NCI-H2196 (cell line): ENCODE data around the gene TCFL5.

Source experiments
- DNase-seq: peaks from one replicate; lab custom pipeline; 2025; ENCODE audit not compliant: unreplicated experiment; lab: John Stamatoyannopoulos, UW

Gene TCFL5

DNA sequence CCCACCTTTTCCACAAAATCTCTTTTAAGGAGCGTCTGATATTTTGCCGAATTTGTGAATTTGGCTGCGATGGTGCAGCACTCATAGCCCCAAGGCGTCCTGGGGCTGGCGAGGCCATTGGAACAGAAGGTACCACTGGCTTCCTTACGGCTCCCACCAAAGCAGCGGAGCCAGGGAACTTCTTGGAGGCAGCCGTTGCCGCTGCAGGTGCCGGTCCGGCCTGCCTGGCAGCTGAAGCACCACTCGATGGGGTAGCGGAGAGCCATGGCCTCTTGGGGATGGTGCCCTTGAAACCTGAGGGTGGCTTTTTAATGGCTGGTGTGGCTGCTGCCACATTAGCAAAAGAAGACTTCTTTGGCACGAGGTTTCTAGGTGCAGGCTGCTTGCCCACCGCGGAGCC, 34.9 kb upstream of the TCFL5 start:
- no peak for DNase-seq

DNA sequence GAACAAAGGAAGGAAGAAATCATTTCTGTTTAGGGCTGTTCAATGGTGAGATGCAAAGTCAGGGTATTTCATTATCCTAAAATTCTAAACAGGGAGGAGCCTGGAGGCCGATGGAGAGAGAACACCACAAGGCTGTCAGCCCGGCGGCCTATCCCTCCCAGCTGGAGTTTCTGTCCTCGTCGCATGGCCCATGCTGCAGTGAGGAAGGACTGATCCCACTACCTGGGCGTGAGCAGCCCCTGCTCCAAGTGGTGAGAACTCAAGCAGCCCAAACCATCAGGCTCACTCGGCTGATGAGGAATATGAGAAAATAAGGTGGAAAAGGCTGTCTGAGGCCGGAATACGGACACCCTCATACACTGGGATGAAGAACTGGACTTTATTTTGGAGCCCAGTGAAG, 33.9 kb upstream of the TCFL5 start:
- DNase-seq: no peak

DNA sequence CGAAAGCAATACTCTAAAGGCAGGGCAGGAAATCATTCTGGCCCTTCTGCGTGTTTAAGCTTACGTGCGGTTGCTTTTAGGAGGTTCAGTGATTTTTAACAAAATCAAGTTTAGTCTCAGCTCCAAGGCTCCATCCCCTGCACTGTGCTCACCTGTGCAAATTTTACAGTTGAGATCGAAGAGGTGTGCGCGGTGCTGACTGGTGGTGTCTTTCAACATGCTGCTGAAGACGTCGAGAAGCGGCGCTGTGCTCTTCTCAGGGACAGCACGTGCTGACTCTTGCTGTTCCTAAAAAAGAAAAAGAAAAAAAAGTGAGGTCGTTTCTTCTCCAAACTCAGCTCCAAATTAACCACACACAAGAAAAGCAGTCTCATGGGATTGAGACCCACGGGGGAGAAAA, 32.6 kb upstream of the TCFL5 start:
- no peak for DNase-seq

DNA sequence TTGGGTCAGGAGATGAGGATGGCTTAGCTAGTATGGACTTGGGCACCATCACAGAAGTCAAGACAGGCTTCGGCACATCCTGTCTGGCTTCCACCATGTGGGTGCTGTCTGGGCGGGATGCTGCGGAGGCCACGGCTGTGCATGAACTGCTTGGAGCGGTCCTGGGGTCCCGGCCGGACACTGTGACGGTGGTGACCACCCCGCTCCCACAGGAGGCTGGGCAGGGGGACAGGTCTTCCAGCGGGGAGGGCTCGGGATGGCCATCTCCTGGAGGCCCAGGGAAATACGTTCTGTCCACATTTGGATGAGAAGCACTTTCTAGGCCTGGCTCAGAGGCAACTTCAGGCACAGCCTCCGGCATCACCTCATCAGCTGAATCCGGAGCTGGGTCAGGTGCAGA, 32.1 kb upstream of the TCFL5 start:
- DNase-seq: no peak

DNA sequence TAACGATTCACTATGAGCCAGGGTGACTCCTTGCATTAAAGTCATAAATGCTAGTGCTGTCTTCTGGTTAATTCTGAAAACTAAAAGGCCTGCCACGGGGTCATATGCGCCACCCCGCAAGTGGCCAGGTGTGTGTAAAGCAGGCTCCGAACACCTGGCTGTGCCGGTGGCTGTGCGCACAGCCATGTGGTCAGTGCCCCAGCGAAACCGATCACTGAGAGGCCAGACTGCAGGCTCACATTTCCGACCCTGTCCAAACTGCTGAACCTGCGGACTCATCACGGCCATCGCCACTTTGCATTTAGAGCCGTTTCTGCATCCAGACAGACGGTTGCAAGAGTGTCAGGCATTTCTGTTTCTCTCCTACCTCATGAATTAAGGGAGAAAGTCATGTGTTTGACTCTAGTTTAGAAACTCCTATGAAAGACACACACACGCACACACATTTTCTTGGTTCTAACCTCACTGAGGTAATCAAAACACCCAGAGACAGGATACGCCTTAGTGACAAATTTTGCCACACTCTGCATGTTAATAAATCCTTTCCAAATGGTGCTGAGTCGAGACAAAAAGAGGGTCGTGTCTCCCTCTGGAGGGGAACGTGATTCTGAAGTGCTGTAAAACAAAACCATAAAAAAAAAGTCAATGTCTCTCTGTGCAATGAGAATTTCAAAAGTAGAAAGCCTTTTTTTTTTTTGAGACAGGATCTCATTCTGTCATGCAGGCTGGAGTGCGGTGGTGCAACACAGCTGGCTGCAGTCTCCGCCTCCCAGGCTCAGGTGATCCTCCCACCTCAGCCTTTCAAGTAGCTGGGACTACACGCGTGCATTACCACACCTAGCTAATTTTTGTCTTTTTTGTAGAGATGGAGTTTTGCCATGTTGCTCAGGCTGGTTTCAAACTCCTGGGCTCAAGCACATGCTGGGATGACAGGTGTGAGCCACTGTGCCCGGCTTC, 31.0 kb upstream of the TCFL5 start:
- no peak for DNase-seq

DNA sequence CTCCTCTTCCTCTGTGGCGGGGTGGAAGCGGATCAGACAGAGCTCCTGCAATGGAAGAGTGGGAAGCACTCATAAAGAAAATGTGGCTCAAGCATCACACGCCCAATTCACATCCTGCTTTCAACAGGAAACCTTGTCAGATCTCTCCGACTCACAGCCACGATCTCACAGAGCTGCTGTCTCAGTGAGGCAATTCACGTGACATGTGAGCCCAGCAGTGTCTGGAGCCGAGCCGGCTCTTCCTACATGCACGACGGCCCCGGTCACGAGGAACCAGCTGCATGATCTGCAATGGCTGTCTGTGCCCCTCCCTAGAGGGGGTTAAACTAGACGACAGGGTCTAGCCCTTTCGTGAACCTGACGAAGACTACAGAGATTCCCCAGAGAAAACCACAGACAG, 29.5 kb upstream of the TCFL5 start:
- no peak for DNase-seq

DNA sequence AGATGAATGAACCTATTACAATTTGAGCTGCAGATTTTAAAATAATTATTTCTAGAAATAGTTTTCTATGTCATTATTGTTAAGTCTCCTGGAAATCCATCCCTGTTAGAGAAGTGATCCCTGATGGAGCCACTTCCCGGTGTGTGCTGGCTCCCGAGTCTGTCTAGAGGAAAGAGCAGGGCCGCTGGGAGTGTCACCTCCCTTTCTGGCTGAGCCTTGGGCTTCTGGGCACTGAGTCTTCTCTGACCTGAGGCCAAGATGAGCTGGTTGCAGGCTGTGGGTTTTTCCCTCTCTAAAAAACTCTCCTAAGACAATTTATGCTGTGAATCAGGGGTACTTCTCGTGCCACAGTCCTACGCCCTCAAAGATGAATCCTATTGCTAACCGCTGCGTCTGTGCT, 28.8 kb upstream of the TCFL5 start:
- DNase-seq: no peak

DNA sequence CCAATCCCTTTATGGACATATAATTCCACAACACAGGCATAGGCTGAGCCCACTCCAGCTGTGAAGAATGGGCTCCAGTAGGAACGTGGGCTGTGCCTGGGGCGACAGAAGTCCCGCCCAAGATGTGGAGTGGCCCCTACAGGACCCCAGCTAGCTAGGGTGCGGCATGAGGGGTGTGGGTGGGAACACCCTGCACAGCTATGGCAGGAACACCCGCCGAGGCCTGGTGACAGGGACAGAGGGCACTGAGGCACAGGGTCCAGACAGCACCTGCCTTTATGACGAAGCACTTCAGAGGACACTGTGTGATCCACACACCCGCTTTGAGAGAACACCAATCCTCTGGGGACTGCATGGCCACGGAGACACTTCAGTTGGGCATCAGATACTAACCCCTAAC, 28.2 kb upstream of the TCFL5 start:
- no peak for DNase-seq

DNA sequence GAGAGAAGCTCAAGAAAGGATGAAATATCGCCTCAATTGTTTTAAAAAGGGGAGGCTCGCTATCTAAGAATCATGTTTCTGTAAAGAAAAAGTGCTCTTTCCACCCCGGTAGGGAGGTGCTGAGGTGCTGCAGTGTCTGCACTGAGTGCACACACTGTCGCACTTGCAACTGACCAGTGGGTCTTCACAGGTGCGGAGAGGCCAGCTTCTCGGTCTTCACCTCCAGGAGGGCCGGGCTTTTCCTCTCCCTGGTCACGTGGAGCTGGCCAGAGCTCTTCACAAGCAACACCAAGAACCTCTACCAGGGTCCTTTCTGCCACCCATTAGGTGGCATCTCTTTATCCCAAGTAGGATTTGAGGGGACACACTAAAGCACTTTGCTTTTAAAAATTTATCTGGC, 27.8 kb upstream of the TCFL5 start:
- no peak for DNase-seq

DNA sequence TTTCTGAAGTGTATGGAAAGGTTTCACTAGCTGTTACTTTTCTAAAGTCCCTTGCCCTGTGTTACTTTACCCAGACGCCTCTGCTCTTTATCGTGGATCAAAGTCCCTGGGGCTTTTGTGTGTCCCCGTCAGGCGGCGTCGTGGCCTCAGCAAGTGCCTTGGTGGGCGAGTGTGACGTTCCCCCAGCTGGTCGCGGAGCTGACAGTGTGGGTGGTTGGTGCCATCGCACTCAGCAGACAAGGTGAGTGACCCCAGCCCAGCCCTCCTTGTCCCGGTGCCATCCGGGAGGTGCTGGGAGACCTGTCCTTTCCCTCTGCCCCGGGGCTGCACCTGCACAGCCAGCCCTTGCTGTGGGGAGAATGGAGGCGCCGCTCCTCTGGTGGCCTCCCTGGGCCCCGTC, 27.3 kb upstream of the TCFL5 start:
- no peak for DNase-seq

DNA sequence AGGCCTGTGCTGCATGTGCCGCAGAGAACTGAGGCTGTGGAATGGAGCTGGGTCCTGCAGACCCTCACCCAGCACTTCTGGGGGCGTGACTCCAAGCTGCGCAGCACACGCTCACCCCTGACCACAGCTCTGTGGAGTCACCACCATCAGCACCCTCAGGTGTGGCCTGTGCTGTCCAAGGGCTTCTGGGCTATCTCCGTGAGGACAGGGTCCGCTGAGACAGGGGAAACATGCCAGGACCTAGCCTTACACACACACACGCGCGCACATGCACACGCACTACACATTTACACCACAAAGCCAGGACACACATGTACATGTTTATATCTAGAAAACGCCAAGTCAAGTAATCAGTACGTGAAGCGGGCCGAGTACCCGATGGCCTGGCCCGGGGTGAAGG, 26.8 kb upstream of the TCFL5 start:
- DNase-seq: no peak

DNA sequence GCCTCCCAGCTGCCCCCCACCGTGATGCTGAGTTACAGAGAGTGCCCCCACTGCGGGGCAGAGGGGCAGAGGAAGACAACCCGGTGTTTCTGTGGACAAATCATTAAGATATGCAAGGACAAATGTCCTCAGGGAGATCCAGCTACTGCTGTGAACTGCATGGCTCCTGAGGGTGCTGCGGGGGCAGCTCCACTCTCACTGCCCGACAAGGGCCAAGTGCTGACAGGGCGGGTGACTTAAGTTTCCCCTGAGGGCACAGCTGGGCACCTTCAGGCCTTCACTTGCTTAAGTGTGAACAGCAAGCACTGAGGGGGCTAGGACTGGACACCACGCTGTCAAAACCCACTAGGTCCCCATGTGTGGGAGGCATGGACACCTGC, 26.2 kb upstream of the TCFL5 start:
- DNase-seq: no peak

DNA sequence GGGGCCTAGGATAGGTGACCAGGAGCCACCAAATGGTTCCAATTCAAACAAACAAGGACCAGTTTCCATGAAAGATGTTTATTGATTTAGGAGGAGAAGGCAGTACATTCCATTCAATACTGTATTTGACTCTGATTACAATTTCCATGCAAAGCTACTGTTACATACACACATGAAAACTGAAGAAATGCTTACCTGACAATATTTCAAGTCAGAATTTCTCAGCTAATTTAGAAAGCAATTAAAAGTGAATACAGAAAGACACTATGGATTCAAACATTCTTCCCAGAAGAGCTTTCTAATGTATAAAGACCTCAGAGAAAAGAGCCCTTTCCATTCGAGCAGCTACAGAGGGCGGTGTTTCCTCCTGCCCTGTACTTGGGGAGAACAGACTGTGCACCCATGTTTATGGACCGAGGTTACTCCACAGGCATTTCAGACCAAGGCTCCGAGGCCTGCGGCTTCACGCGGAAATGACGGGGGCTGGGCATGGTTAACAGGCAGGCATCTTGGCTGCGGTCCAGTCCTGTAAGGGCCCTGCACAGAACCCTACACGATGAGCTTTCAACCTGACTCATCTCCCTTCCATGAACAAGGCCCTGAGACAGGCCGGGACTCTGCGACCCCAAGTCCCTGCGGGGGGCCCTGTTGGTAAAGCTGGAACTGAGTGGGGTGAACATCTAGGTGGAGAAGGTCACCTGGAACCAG, 25.7 kb upstream of the TCFL5 start:
- DNase-seq: peak; percentile 41

DNA sequence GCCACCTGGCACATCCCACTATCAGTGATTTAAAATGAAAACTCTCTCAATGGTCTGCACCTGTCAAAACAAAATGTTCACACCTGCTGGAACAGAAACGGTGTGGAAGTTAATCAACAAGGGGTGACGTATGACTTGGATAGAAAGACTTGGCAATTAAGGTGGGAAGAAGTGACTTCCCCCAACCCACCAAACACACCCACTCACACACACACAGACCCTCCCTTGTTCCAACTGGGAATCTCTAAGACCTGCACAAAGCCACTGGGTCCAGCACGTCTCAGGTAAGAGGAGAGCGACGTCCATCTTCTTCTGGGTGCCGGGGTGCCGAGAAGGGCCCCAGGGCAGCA, 25.1 kb upstream of the TCFL5 start:
- peak; percentile 55 for DNase-seq

DNA sequence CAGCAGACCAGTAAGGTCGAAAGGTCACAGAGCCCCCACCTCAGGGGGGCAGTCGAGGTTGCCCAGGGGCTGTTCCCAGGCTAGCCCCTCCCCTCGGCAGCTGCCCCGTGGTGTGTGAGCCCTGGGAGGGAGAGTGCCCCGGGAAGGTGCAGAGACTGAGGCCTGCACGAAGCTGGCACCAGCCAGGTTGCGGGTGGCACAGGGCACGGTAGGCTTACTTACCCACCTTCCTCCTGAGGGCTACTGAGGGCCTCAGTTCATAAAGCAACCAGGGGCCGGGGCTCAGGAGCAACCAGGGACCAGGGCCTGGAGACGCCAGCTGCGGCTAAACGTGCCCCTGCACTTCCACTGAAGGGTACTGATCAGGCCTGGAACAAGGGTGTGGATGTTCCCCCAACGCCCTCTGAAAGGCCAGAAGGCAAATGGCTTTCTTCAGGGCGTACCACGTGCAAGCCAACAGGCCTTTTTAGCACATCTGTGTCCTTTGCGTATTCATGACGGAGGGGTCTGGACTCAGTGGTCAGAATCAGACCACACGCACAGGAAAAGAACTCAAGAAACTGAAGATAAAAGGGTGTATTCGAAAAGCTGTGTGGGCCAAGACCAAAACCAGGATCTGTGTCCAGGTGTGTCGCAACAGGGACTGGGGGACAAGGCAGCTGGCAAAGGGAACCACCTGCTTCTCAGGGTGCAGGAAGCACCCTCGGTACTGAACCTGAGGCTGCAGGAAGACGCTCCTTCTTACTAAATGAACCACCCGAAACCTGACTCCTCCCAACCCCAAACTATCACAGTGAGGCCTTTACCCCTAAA, 24.5 kb upstream of the TCFL5 start:
- DNase-seq: peak; percentile 55

DNA sequence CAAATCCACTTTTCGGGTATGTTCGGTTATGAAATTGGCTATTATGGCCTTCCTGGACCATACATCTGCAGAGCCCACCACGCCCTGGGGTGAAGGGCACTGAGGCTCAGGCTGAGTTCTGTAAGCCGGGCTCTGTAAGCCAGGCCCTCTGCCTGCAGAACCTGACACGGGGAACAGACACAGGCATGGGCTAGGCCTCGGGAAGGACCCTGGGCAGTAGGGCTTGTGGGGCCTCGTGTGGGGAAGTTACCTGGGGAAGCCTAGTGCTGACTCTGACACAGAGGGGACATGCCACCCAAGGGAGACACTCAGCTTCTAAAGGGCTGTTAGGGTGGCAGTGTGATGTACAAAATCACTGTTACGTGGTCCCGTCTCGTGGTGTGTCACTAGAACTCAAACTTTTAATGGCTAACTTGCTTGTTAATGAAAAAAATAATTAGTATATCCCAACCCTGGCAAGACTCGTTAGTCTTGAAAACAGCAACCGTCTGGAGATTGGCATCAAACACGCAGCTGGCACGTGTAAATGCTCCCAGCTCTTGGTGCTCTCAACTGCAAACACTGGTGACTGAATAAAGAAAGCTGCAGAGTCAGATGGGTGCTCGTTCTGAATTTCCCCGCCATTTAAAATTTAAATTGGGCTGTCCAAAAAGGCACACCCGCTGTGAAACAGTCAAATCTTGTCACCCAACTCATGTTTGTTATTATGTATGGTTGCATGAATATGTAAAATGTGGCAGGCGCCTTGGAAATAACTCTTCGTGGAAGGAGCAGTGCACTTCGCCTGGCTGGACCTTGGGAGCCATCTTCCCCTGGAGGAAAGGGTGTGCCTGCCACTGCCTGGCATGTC, 23.6 kb upstream of the TCFL5 start:
- DNase-seq: no peak

DNA sequence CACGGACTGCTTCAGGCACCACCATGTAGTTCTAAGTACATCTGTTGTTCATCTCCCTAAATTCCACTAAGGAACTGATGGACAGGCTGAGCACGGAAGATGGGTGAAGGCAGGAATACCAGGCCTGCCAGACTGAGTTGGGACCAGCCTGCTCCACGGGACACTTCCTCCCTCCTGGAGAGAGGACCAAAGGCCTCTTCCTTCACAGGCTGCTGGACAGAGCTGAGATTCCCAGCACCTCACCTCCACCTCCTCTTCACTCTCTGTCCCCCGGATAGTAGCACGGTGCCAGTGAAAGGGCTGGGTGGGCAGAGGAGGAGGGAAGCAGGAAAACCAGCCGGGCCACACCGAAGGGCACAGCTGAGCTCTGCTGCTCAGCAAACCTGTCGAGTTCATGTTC, 22.9 kb upstream of the TCFL5 start:
- no peak for DNase-seq

DNA sequence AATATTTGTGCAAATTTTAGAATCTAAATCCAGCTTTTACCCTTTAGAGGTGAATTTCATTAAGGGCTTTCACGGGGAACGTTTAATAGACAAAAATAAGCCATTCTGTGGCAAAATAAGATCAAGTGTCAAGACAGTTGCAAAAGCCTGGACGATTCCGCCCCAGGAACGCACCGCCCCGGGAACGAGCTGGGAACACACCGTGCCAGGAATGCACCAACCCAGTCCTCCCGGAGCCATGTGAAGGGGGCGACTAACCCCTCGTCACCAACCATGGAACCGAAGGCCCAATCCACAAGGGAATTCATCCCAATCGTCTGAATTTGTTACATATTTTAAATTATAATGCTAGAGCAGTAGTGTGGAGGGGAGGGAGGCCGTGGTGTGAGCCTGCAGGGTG, 20.8 kb upstream of the TCFL5 start:
- DNase-seq: no peak

DNA sequence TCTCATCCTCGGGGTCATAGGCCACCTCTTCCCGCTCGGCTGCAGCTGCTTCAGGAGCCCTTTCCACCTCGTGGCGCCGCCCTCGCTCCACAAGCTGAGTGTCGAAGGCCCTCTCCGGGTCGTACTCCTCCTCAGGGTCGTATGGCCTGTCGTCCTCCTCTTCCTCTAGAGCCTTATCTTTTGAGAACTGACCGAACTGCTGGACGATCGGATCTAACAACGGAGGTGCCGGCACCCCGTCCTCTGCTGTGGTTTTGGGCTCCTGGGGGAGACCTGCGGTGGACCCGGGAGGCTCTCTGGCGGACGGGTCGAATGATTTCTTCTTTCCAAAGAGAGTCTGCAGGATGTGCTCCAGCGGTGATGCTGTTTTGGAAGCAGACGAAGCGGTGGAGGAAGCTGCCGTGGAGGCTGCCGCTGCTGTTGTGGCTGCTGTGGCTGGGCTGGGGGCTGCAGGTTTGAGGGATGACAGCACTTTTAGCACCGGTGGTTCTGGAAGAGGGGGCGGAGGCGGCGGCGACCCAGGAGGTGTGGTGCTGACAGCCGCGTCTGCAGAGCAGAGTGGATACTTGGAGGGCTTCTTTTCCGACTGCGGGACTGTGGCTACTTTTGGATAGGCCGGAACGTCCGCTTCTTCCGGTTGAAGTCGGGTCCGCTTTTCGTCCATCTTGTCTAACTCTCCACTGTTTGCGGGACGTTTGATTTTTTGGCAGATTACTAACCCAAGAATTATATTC, 20.2 kb upstream of the TCFL5 start:
- no peak for DNase-seq
